ENCODE measurements around the gene SLC16A12. TPM values are rescaled to one million over a fixed set of nuclear protein-coding genes. Genes with fewer than 3 reads are reported as not detected.
"Not testable (repeated sequence)": the region's sequence is repeated elsewhere in the genome, so short reads cannot be mapped to it uniquely, and the experiment has no call there.

Gene SLC16A12
- total and polyA plus RNA-seq, 2 of the 13 experiments (the other 11 are each of a cell fraction or from before 2014, with no cell fraction given), result 0.02 TPM; not detected in 1

DNA sequence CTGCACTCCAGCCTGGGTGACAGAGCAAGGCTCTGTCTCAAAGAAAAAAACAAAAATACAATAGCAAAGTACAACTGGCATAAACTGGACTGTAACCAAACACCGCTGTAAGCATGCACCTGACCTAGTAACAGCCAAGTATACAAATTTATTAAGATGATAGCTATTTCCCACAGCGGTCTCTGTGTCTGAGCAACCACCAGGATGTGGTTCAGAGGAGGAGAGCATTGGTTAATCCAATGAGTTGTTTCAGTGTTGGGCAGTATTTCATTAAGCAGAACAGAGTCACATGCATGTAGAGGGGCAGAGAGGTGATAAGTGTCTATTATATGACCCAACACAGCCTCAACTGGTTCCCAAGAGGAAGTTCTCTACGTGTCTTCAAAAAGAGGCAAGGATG, 4.0 kb downstream of the SLC16A12 start:
- intact Hi-C loops (cut with micrococcal nuclease; ENCODE audit: unreplicated experiment), result no loop called here
- WGBS (ENCODE audit: low lambda C conversion rate), result 36% methylated on average over 3 of the region's 3 CpGs

GRCh38 chr10:89529711-89530110, 5.7 kb downstream of the SLC16A12 start:
- H3K4me3 ChIP-seq (replicated peaks in 1 of 3; ENCODE audit: insufficient read depth in 1 of 3, low read depth in 2 of 3, low read length in 3 of 3); FAIRE-seq; DNase-seq (ENCODE audit: low spot score); H3K9ac ChIP-seq (ENCODE audit: insufficient read depth, low read depth, low read length); H4K20me1 ChIP-seq (ENCODE audit: insufficient read depth, low read length); BruUV-seq (replicated peaks); H3K79me2 ChIP-seq (ENCODE audit: insufficient read depth, low read length); H3K9me3 ChIP-seq (ENCODE audit: low read length); H3K27ac ChIP-seq (ENCODE audit: extremely low read length, insufficient read depth, low read length); ATAC-seq; H3K4me2 ChIP-seq (ENCODE audit: low read depth, low read length); H2AFZ ChIP-seq (ENCODE audit: low read length); POLR2A ChIA-PET; CTCF ChIA-PET (ENCODE audit: low intra/inter-chr PET ratio, low total read pairs); H3K4me1 ChIP-seq (ENCODE audit: insufficient read depth, low read length); intact Hi-C loops (cut with micrococcal nuclease; ENCODE audit: unreplicated experiment); in situ Hi-C loops (cut with HindIII; ENCODE audit: extremely low pct_ligation_motif_present, low pct_unique_long_range_greater_than_20kb); H3K36me3 ChIP-seq (replicated peaks in 1 of 2; ENCODE audit: control insufficient read depth in 1 of 2, insufficient read depth in 2 of 2, low read length in 2 of 2); H3K27me3 ChIP-seq (ENCODE audit: control insufficient read depth in 1 of 2, insufficient read depth in 2 of 2, low read length in 2 of 2): not testable (repeated sequence)
- WGBS (ENCODE audit: low lambda C conversion rate), result 67% methylated on average over 6 of the region's 6 CpGs

More for the DNA sequence above, 4.0 kb downstream of the SLC16A12 start:
- peaks cover 0 to 22% of the 10 kb centered on the region in 2 experiments; a peak in 4 of 5 replicates for H3K27me3 ChIP-seq (ENCODE audit: control insufficient read depth in 1 of 2, insufficient read depth in 2 of 2, low read length in 2 of 2)
- FAIRE-seq (no peak), DNase-seq (ENCODE audit: low spot score) (no peak), ATAC-seq (no peak)
- no peaks in the 10 kb centered on the region for H3K36me3 ChIP-seq (replicated peaks in 1 of 2; ENCODE audit: control insufficient read depth in 1 of 2, insufficient read depth in 2 of 2, low read length in 2 of 2)
- H3K4me3 ChIP-seq (replicated peaks in 1 of 3; ENCODE audit: insufficient read depth in 1 of 3, low read depth in 2 of 3, low read length in 3 of 3), result no peak overlapping the region
- H3K9ac ChIP-seq (ENCODE audit: insufficient read depth, low read depth, low read length), result no peak overlapping the region
- no peak overlapping the region for H3K4me2 ChIP-seq (ENCODE audit: low read depth, low read length)
- no peak overlapping the region for H3K27ac ChIP-seq (ENCODE audit: extremely low read length, insufficient read depth, low read length)
- H4K20me1 ChIP-seq (ENCODE audit: insufficient read depth, low read length), result no peaks in the 10 kb centered on the region
- BruUV-seq (replicated peaks), result no TSS peak
- in situ Hi-C loops (cut with HindIII; ENCODE audit: extremely low pct_ligation_motif_present, low pct_unique_long_range_greater_than_20kb), result no loop called here
- no peaks in the 10 kb centered on the region for H3K4me1 ChIP-seq (ENCODE audit: insufficient read depth, low read length)
- H2AFZ ChIP-seq (ENCODE audit: low read length), result no peak overlapping the region
- H3K9me3 ChIP-seq (ENCODE audit: low read length), result no peaks in the 10 kb centered on the region
- no peaks in the 10 kb centered on the region for H3K79me2 ChIP-seq (ENCODE audit: insufficient read depth, low read length)
- POLR2A ChIA-PET, result no interaction called here
- CTCF ChIA-PET (ENCODE audit: low intra/inter-chr PET ratio, low total read pairs), result no interaction called here
- TF ChIP-seq GPBP1L1 (CRISPR knock-in tag; IDR thresholded peaks at IDR 0.05) (no peak), TOE1 (CRISPR knock-in tag; IDR thresholded peaks at IDR 0.05) (no peak)
